ENCODE data around the gene CNNM1.

DNA sequence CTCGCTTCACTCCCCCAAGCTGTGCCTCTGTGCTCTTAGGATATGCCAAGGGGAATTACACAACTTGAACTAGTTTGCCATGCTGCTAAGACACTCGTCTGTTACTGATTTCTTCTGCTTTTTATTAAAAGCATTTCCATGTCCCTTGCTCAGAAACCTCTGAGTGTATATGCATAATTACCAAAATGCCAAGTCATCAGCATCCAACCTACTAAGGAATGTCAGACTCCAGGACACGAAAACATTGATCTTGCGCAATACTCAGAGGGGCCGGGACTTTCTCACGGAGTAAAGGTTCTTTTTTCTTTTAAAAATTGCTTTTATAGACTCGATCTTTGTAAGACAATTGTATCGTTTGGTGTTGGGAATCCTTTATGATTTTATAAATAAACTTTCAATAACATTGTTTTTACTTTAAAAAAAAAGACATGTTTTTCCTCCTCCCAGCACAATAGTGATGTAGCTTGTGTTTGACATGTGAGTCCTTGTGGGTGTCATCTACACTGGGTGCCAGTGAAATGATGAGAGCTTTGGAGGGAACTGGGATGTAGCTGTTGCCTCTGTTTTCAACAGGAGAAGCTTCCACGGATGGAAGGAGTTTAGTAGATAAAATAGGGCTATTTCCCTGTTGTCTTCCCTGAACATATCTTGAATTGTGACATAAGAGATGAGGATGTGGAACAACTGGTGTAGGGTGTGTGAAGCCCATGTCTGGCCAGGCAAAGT lies 43.6 kb downstream of the CNNM1 start:
- TF ChIP-seq, protein P1, sequence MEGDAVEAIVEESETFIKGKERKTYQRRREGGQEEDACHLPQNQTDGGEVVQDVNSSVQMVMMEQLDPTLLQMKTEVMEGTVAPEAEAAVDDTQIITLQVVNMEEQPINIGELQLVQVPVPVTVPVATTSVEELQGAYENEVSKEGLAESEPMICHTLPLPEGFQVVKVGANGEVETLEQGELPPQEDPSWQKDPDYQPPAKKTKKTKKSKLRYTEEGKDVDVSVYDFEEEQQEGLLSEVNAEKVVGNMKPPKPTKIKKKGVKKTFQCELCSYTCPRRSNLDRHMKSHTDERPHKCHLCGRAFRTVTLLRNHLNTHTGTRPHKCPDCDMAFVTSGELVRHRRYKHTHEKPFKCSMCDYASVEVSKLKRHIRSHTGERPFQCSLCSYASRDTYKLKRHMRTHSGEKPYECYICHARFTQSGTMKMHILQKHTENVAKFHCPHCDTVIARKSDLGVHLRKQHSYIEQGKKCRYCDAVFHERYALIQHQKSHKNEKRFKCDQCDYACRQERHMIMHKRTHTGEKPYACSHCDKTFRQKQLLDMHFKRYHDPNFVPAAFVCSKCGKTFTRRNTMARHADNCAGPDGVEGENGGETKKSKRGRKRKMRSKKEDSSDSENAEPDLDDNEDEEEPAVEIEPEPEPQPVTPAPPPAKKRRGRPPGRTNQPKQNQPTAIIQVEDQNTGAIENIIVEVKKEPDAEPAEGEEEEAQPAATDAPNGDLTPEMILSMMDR (IDR thresholded peaks at IDR 0.05; ENCODE audit: extremely low read depth in 1 of 2, insufficient read depth in 1 of 2, low read depth in 1 of 2, low read length in 2 of 2): no peak
- no peak for TF ChIP-seq POLR2A (IDR thresholded peaks at IDR 0.05; ENCODE audit: low read depth, low read length)
- TF ChIP-seq MAX (IDR thresholded peaks at IDR 0.05; ENCODE audit: insufficient read depth, insufficient read length): no peak
- no peak for TF ChIP-seq EZH2 (IDR thresholded peaks at IDR 0.05; ENCODE audit: borderline replicate concordance, low read depth, low read length, severe bottlenecking)
- TF ChIP-seq JUN (IDR thresholded peaks at IDR 0.05; ENCODE audit: borderline replicate concordance, insufficient read depth, insufficient read length, low read depth): no peak
- no peak for TF ChIP-seq POLR2AphosphoS5 (IDR thresholded peaks at IDR 0.05; ENCODE audit: insufficient read depth, low read depth, low read length)
- no peak for TF ChIP-seq GATA2 (IDR thresholded peaks at IDR 0.05; ENCODE audit: insufficient read depth, insufficient read length, low read depth, low read length)
- TF ChIP-seq FOS (IDR thresholded peaks at IDR 0.05; ENCODE audit: borderline replicate concordance, insufficient read depth, low read length): no peak
- TF ChIP-seq MYC (IDR thresholded peaks at IDR 0.05; ENCODE audit: low read depth, low read length): no peak

Data from endothelial cell of umbilical vein (primary cell).